Body of pancreas (tissue), 4 donors: ENCODE results near the gene TCAP.

Source experiments
- POLR2A ChIP-seq, 3 donors: fragments of 450-650 bp; IDR thresholded peaks; one replicate each; pipeline ENCODE4 v1.6.1; 2016; ENCODE audit warnings: antibody characterized with exemption in 3 of 3, mild to moderate bottlenecking in 2 of 3
- TF ChIP-seq, protein P1 (sequence below), 7 experiments: fragments of 450-650 bp in 4 of 7; fragments of 200-600 bp in 3 of 7; sonication (generic) in 3 of 7; IDR thresholded peaks; one replicate each; pipeline ENCODE4 v1.5.1; 2016 to 2019; ENCODE audit warnings: antibody characterized with exemption in 7 of 7

DNA sequence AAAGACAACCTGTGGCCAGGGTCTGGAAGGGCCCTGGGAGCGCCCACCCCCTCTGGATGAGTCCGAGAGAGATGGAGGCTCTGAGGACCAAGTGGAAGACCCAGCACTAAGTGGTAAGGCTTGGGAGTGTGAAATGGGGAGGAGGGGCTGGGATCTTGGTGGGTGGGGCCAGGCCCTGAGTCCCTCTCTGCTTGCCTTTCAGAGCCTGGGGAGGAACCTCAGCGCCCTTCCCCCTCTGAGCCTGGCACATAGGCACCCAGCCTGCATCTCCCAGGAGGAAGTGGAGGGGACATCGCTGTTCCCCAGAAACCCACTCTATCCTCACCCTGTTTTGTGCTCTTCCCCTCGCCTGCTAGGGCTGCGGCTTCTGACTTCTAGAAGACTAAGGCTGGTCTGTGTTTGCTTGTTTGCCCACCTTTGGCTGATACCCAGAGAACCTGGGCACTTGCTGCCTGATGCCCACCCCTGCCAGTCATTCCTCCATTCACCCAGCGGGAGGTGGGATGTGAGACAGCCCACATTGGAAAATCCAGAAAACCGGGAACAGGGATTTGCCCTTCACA, 29.5 kb upstream of the TCAP start:
- TF ChIP-seq, protein P1, sequence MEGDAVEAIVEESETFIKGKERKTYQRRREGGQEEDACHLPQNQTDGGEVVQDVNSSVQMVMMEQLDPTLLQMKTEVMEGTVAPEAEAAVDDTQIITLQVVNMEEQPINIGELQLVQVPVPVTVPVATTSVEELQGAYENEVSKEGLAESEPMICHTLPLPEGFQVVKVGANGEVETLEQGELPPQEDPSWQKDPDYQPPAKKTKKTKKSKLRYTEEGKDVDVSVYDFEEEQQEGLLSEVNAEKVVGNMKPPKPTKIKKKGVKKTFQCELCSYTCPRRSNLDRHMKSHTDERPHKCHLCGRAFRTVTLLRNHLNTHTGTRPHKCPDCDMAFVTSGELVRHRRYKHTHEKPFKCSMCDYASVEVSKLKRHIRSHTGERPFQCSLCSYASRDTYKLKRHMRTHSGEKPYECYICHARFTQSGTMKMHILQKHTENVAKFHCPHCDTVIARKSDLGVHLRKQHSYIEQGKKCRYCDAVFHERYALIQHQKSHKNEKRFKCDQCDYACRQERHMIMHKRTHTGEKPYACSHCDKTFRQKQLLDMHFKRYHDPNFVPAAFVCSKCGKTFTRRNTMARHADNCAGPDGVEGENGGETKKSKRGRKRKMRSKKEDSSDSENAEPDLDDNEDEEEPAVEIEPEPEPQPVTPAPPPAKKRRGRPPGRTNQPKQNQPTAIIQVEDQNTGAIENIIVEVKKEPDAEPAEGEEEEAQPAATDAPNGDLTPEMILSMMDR (IDR thresholded peaks at IDR 0.05): no peak
- TF ChIP-seq POLR2A (IDR thresholded peaks at IDR 0.05): no peak
